HG02852 (cell line): Measurements from ENCODE around the gene RUFY3.
"Not testable (repeated sequence)": the region's sequence is repeated elsewhere in the genome, so short reads cannot be mapped to it uniquely, and the experiment has no call there.

Experiments used
- ATAC-seq: cut with Tn5 transposase; IDR thresholded peaks from one replicate; pipeline ENCODE4 v1.9.1; 2021; ENCODE audit warnings: mild to moderate bottlenecking, moderate library complexity; ENCODE audit not compliant: unreplicated experiment

The RUFY3 gene

DNA sequence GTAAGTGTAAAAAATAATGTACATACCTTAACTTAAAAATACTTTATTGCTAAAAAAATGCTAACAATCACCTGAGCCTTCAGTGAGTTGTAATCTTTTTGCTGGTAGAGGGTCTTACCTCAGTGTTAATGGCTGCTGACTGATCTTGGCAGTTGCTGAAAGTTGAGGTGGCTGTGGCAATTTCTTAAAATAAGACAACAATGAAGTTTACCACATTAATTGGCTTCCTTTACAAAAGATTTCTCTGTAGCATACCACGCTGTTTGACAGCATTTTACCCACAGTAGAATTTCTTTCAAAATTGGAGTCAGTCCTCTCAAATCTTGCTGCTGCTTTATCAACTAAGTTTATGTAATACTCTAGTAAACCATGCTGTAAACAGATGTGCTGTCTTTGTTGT is 47.6 kb downstream of the RUFY3 start:
- not testable (repeated sequence) for ATAC-seq

DNA sequence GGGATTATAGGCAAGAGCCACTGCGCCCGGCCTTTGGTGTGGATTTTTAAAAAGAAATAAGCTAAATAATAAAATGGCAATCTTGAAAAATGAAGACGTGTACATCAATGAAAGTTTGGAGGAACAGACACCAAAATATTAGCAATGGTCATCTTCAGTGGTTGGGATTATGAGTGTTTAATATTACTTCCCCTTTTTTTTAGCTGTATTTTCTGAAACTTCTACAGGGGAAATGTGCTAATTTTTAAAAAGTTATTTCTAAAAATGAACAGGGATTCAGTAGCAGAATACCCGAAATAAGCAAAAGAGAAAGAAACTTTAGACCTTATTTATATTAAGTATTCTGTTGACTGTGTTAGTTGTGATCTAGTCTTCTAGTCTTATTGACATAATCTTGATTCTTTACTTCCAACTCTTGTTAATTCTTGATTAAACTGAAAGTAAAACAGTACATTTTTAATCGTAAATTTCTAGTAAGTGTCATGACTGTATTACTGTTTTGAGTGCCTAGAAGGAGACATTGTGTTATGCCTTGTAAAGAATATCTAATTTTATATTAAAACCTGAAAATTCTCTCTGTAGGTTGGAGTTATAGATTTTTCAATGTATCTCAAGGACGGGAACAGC is 51.3 kb downstream of the RUFY3 start:
- peak; percentile 62 for ATAC-seq

DNA sequence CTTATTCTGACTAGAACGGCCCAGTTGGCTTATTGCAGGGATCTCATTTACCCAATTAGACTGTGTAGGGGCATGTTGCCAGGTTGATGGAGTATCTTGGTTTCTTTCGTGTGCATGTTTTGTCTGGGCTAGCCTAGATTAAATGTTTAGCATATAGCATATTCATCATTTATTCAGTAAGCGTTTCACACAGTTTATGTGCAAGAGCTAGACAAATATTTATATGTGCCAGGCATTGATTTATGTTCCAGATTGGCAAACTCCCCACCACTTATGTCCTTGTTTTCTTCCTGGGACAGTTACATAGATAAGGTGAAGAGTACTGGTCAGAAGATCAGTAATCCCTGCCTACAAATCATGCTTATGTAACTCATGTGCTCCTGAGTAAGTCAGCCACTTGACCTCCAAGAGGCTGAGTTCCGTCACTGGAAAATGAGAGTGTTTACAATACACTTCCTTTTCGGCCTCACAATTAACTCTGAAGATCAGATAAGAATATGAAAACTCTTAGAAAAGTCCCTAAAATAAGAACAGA is 57.2 kb downstream of the RUFY3 start:
- no peak for ATAC-seq

DNA sequence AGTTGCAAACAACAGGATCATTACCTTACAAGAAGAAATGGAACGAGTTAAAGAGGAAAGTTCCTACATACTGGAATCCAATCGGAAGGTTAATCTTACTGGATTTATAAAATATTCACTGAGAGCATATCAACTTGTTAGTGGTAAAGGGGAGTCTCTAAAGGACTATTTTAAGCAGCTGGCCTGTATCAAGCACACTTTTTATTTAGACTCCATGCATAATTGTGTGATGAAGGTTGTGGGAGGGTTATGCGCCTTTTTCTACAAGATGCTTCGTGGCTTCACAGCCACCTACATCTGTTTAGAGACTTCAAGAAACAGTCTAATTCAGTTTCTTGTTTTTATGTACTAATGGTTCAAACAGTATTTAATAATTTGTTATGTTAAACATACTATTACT is 61.3 kb downstream of the RUFY3 start:
- ATAC-seq: no peak

DNA sequence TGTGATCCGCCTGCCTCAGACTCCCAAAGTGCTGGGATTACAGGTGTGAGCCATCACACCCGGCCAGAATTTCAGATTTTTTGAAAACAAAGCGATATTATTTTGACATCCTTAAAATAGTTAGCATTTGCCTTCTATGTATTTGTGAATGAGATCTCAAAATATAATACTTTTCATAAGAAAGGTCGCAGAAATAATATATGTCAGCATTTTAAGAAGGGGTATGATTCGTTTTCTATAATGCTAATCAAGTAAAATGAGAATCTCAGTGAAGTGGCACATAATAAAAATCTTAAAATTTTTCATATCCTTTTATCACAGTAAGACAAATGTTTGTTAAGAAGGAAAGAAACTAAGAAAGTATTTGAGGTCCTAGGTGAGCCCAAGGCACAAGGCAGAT is 65.7 kb downstream of the RUFY3 start:
- ATAC-seq: no peak

DNA sequence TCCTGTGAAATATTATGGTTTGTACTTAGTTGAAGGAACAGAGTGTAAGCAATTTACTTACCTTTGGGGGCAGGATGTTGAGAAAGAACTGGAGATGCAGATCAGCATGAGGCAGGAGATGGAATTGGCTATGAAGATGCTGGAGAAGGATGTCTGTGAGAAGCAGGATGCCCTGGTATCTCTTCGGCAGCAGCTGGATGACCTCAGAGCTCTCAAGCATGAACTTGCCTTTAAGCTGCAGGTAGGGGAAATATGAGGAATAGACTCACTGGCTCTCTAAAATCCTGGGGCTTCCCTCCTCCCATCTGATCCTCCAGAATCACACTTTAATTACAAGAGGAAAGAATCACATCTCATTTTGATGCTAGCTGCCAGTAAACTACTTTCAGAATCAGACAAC is 67.0 kb downstream of the RUFY3 start:
- no peak for ATAC-seq

DNA sequence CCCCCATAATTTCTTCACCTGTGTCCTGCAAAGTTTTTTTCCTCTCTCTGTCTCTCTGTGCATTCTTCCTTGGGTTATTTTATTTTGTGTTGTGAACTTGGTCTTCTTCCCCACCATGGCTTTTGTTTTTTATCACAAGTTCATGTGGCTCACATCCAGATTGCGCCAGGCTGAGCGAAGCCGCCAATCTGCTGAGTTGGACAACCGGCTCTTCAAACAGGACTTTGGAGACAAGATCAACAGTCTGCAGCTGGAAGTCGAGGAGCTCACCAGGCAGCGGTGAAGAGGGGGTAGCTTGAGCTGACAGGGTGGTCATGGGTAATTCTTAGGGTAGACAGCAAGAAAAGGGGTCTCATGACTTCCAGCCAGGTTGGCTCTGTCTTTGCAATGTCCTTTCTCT is 71.9 kb downstream of the RUFY3 start:
- no peak for ATAC-seq

DNA sequence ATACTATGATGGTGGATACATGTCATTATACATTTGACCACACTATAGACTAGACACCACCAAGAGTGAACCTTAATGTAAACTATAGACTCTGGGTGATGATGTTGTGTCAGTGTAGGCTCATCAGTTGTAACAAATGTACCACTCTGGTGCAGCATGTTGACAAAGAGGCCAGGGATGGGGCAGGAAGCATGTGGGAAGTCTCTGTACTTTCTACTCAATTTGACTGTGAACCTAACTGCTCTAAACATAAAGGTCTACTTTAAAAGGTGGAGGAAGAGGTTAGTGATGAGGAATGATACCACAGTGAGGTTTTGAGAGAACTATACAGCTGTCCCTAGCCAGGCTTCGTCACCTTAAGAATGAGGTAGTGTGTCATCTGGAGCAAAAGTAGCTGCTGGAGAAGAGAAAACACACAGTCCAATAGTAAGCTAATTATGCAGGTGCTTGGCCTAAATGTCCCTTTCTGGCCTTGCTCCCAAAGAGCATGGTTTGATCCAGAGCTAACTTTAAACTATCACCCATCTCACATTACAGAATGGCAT is 79.6 kb downstream of the RUFY3 start:
- peak; percentile 93 for ATAC-seq

DNA sequence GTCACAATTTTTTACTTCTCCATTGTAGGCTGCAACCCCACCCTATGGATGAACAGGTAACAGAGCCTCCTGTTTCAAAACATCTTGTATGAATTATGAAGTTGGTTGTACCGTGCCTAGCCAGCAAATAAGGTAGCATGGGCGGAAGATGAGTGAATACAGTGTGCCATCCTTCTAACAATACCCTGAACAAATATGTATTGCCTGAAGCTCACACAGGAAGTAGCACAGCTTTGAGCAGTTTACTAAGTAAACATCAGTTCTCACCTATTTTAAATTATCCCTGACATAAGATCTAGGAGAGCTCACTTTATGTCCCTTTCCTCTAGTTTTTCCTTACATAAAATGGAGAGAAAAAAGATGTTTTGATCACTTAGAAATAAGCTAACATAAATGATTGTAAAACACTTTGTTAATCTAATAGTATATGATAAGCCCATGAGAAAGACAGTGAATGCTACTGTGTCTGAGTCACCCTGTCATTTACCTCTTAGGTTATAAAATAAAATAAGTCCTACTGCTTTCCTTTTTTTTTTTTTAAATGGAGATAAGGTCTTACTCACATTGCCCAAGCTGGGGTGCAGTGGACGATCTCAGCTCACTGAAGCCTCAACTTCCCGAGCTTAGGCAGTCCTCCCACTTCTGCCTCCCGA is 81.3 kb downstream of the RUFY3 start:
- ATAC-seq: no peak

DNA sequence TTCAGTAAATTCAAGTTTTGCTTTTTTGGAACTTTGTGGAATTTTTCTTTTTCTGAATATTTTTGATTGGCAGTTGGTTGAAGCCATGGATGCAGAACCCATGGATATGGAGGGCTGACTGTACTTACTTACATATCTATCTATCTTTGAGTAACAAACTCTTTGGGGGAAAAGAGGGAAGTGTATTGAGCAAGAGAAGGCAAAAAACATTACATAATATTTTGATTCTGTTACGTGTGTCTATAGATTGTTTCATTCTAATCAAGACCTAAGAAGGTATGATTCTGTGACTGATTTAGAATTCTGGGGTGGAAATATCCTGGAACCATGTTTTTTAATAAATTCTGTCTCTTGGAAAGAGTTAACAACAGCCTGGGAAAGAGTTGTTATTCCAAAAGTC is 86.4 kb downstream of the RUFY3 start:
- no peak for ATAC-seq

DNA sequence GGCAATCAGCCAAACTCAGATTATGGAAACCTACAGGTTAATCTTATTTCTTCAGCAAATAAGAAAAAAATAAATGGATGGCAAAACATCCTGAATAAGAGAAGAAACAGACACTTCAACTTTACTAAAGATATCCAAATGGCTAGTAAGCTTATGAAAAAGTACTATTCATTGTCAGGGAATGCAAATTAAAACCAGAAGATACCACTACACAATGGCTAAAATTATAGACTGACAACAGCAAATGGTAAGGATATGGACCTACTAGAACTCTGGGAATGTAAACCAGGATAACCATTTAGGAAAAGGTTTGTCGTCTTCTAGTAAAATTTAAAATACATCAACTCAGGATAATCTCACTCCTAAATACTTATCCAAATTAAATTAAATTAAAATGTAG is 93.6 kb downstream of the RUFY3 start:
- ATAC-seq: no peak

DNA sequence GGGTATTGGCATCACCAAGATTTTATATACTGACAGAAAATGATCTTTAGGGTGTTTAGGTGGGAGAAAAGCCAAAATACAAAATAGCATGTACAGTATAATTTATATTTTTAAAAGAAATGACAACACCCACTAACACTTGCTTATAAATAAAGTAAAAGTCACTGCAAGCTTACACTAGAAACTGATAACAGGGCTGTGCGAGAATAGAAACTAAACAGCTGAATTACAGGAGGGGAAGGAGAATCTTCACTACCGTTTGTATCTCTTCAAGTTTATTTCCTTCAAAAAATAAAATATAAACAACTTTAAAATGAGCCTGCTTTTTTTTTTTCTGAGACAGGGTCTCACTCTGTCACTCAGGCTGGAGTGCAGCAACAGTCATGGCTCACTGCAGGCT is 95.1 kb downstream of the RUFY3 start:
- no peak for ATAC-seq

DNA sequence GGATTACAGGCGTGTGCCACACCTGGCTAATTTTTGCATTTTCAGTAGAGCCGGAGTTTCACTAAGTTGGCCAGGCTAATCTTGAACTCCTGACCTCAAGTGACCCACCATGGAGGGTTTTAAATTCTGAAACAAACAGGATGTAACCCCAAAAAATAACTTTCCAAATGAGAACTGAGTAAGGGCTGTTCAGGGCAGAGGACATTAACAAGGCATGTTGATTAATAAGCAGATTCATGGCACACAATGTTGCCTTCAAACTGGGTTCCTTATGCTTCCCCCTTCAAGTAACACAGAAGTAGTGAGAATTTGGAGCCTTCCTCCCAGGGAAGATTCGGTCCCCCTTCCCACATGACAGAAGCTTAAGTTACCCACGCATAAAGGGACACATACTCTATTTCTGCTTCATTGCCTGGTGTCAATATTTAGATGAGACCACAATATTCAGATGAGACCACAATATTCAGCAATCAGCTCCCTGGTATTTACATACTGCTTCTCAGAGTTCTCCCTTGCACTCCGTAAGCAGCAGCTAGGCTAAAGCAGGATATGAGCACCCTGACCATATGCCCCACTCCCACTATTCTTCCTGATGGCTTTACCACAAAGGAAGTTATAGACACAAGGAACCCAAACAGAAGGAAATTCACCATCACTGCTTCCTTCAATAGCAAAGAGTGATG is 96.5 kb downstream of the RUFY3 start:
- peak; percentile 81 for ATAC-seq

DNA sequence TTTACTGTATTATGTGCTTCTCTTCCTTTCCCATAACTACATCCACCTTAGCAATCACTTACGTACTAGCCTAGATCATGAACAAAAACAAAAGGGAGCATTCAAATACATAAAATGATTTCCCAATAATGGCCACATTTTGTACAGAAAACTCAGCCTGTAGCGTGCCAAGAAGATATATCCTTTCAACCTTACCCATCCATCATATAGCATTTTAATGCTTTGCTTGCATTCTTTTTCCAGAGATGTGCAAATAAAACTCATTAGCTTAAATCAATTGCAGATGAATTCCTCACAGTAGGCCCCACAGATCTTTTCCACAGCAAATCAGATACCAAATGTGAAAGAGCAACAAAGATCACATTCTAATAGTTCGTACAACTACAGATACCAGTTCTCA is 97.2 kb downstream of the RUFY3 start:
- no peak for ATAC-seq

DNA sequence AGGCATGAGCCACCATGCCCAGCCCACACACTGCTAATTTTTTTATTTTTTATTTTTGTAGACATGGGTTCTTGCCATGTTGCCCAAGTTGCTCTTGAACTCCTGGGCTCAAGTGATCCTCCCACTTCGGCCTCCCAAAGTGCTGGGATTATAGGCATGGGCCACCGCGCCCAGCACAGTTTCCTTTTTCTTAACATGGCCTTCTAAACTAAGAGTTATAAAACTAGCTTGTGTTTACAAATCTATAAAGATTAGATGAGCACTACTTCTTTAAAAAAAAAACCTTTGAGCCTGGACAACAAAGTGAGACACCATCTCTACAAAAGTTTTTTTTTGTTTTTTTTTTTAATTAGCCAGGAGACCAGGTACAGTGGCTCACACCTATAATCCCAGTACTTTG is 107.3 kb downstream of the RUFY3 start:
- no peak for ATAC-seq

DNA sequence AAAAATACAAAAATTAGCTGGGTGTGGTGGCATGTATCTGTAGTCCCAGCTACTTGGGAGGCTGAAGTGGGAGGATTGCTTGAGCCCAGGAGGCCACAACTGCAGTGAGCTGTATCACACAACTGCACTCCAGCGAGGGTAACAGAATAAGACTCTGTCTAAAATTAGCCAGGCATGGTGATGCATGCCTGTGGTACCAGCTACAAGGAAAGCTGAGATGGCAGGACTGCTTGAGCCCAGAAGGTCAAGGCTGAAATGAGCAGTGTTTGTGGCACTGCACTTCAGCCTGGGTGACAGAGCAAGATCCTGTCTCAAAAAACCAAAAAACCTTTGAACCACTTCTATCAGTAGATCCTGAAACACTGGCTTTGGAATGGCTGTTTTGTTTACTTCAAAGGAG is 107.7 kb downstream of the RUFY3 start:
- no peak for ATAC-seq

DNA sequence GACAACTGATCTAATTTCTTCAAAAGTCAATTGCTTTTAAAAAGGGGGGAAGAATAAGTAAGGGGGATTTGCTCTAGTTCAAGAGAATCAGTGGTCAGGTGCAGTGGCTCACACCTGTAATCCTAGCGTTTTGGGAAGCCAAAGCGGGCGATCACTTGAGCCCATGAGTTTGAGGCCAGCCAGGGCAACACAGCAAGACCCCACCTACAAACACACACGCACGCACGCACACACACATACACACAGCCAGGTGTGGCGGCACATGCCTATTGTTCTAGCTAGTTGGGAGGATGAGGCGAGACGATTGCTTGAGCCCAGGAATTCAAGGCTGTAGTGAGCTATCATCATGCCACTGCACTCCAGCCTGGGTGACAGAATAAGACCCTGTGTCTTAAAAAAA is 108.3 kb downstream of the RUFY3 start:
- ATAC-seq: no peak

DNA sequence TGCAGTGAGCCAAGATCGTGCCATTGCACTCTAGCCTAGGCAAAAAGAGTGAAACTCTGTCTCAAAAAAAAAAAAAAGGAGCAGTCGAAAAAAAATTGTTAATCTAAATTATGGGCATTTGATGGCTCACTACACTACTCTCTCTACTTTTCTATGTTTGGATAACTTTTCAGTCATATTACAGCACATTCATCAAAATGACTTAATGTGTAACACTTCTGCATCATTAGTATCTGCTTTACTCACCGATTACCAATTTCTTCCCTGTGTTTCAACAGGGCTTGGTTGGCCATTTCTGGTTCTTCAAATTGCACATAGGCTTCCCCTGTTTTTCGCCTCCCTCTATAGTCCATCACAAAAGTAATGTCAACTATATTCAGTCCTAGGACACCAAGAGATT is 109.5 kb downstream of the RUFY3 start:
- ATAC-seq: no peak

DNA sequence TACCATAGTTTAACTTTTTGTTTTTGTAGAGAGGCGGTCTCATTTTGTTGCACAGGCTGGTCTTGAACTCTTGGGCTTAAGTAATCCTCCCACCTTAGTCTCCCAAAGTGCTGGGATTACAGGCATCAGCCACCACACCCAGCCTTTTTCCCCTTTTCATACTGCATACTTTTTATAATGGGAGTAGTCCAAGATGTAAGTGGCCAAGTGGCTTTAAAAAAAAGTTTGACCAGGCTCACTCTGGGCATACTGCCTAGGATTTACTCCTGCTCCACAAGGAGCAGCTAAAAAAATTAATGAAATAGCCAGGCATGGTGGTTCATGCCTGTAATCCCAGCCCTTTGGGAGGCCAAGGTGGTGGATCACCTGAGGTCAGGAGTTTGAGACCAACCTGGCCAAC is 111.9 kb downstream of the RUFY3 start:
- ATAC-seq: no peak

DNA sequence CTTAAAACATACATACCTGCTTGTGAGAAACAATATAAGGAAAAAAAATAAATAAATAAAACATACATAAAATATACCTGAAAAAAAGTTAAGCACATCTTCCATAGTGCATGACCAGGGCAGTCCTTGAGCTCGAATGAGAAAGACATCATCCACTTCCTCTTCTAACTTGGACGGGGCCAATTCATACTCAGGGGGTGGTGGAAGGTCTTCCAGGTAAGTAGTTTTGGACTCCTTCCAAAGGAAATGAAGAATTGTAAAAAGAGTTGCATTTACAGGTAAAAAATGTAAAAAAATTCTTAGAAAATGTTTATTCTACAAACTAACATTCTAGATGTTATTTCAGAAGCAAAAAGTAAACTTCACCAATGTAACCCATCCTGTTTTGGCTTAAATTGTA is 114.3 kb downstream of the RUFY3 start:
- no peak for ATAC-seq

DNA sequence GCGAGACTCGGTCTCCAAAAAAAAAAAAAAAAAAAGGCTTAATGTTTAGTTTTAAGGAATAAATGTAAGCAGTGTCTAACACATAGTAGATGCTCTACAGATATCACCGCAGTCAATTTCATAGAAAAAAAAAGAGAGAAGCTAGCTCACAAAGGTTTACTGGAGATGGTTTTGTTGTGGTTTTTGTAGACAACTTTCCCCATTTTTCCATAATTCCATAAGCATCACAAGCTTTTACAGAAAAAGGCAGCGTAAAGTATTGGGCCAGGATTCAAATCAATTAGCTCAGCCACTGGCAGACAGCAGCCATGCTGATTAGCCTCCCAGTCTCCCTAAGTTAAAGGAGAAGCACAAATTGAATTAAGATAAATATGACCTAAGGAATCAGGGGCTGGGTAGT is 116.4 kb downstream of the RUFY3 start:
- no peak for ATAC-seq
